HG02870 (cell line): ENCODE results near the gene CIAO2B.

ENCODE experiments used
- ATAC-seq: cut with Tn5 transposase; IDR thresholded peaks from one replicate; pipeline ENCODE4 v1.9.1; 2021; ENCODE audit warnings: mild to moderate bottlenecking, moderate library complexity; ENCODE audit not compliant: unreplicated experiment

The CIAO2B gene

GRCh38 chr16:66921729-66922450, 12.3 kb downstream of the CIAO2B start:
- no peak for ATAC-seq

- no peak for ATAC-seq
Observed at GRCh38 chr16:66920924-66921680, 13.1 kb downstream of the CIAO2B start.

GRCh38 chr16:66920299-66920590, 14.0 kb downstream of the CIAO2B start:
- no peak for ATAC-seq

GRCh38 chr16:66919569-66920298, 14.5 kb downstream of the CIAO2B start:
- no peak for ATAC-seq

GRCh38 chr16:66918803-66919568, 15.2 kb downstream of the CIAO2B start, which contains the start of gene CDH16:
CDH16 (minus strand) TSS chr16:66918885; CDS start chr16:66918065, 820 bp downstream.
- ATAC-seq: no peak

- ATAC-seq: no peak
Observed at GRCh38 chr16:66918355-66918754, 15.8 kb downstream of the CIAO2B start.

- ATAC-seq: no peak
Observed at GRCh38 chr16:66917741-66918140, 16.5 kb downstream of the CIAO2B start.

GRCh38 chr16:66916518-66916917, 17.7 kb downstream of the CIAO2B start:
- ATAC-seq: no peak

GRCh38 chr16:66915041-66915440, 19.2 kb downstream of the CIAO2B start:
- ATAC-seq: no peak

- no peak for ATAC-seq
Observed at GRCh38 chr16:66914541-66914940, 19.7 kb downstream of the CIAO2B start.

GRCh38 chr16:66913711-66914110, 20.5 kb downstream of the CIAO2B start:
- no peak for ATAC-seq

- no peak for ATAC-seq
Observed at GRCh38 chr16:66913081-66913480, 21.1 kb downstream of the CIAO2B start.

- ATAC-seq: no peak
Observed at GRCh38 chr16:66911801-66912200, 22.4 kb downstream of the CIAO2B start.

- ATAC-seq: no peak
Observed at GRCh38 chr16:66911112-66911511, 23.1 kb downstream of the CIAO2B start.

- no peak for ATAC-seq
Observed at GRCh38 chr16:66910175-66910940, 23.8 kb downstream of the CIAO2B start.

- ATAC-seq: no peak
Observed at GRCh38 chr16:66908762-66909559, 25.2 kb downstream of the CIAO2B start.

- ATAC-seq: no peak
Observed at GRCh38 chr16:66908116-66908515, 26.1 kb downstream of the CIAO2B start.

- no peak for ATAC-seq
Observed at GRCh38 chr16:66906916-66907836, 27.0 kb downstream of the CIAO2B start.
